ENCODE measurements around the gene SALL3.

DNA sequence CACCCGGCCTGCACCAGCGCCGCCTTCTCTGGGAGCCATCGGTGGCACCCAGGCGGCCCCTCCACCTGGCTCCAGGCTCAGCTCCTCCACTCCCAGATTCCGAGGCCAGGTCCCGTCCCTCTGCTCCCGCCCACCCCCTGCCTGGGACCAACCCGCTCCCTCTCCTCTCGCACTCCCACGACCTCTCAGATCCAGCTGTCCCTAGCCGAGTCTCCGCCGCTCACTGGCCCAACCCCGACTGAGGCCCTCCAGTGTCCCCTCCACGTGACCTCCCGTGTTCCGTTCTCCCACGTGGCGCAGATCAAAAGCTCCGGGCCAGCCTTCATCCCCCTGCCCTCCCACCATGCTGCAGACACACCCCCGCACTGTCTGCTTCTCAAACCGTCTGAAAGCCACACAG lies 14.4 kb upstream of the SALL3 start:
- TF ChIP-seq, protein P1, sequence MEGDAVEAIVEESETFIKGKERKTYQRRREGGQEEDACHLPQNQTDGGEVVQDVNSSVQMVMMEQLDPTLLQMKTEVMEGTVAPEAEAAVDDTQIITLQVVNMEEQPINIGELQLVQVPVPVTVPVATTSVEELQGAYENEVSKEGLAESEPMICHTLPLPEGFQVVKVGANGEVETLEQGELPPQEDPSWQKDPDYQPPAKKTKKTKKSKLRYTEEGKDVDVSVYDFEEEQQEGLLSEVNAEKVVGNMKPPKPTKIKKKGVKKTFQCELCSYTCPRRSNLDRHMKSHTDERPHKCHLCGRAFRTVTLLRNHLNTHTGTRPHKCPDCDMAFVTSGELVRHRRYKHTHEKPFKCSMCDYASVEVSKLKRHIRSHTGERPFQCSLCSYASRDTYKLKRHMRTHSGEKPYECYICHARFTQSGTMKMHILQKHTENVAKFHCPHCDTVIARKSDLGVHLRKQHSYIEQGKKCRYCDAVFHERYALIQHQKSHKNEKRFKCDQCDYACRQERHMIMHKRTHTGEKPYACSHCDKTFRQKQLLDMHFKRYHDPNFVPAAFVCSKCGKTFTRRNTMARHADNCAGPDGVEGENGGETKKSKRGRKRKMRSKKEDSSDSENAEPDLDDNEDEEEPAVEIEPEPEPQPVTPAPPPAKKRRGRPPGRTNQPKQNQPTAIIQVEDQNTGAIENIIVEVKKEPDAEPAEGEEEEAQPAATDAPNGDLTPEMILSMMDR (IDR thresholded peaks at IDR 0.05; ENCODE audit: insufficient read depth, low read length) = no peak
- TF ChIP-seq, protein P2, sequence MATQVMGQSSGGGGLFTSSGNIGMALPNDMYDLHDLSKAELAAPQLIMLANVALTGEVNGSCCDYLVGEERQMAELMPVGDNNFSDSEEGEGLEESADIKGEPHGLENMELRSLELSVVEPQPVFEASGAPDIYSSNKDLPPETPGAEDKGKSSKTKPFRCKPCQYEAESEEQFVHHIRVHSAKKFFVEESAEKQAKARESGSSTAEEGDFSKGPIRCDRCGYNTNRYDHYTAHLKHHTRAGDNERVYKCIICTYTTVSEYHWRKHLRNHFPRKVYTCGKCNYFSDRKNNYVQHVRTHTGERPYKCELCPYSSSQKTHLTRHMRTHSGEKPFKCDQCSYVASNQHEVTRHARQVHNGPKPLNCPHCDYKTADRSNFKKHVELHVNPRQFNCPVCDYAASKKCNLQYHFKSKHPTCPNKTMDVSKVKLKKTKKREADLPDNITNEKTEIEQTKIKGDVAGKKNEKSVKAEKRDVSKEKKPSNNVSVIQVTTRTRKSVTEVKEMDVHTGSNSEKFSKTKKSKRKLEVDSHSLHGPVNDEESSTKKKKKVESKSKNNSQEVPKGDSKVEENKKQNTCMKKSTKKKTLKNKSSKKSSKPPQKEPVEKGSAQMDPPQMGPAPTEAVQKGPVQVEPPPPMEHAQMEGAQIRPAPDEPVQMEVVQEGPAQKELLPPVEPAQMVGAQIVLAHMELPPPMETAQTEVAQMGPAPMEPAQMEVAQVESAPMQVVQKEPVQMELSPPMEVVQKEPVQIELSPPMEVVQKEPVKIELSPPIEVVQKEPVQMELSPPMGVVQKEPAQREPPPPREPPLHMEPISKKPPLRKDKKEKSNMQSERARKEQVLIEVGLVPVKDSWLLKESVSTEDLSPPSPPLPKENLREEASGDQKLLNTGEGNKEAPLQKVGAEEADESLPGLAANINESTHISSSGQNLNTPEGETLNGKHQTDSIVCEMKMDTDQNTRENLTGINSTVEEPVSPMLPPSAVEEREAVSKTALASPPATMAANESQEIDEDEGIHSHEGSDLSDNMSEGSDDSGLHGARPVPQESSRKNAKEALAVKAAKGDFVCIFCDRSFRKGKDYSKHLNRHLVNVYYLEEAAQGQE (IDR thresholded peaks at IDR 0.05; ENCODE audit: insufficient replicate concordance, low read depth) = no peak

All from HL-60 (cell line).